Osteoblast (primary cell): ENCODE measurements around the gene GRM7. TPM values are rescaled to one million over a fixed set of nuclear protein-coding genes. Genes with fewer than 3 reads are reported as not detected.

Experiments
- DNase-seq: peaks from one replicate; pipeline ENCODE4 v3.0.0; 2011; ENCODE audit warnings: low spot score, mixed read lengths; ENCODE audit not compliant: insufficient read length; ENCODE audit errors: missing footprints
- H2AFZ ChIP-seq: 2 replicates; pipeline ENCODE4 v1.6.0; 2011; ENCODE audit warnings: mild to moderate bottlenecking, low read length
- H3K27ac ChIP-seq: 2 replicates; pipeline ENCODE4 v1.5.1; 2011; ENCODE audit warnings: mild to moderate bottlenecking, low read depth, low read length, moderate library complexity
- H3K27me3 ChIP-seq: 2 replicates; pipeline ENCODE4 v1.6.0; 2012; ENCODE audit warnings: mild to moderate bottlenecking, control low read depth, inconsistent platforms, low read length, moderate library complexity; ENCODE audit not compliant: insufficient read depth
- H3K36me3 ChIP-seq: 2 replicates; pipeline ENCODE4 v1.5.1; 2011; ENCODE audit warnings: mild to moderate bottlenecking, low read length, control low read depth, moderate library complexity; ENCODE audit not compliant: insufficient read depth
- H3K4me1 ChIP-seq: 2 replicates; pipeline ENCODE4 v1.5.1; 2011; ENCODE audit warnings: mild to moderate bottlenecking, low read length, control low read depth, moderate library complexity; ENCODE audit not compliant: insufficient read depth
- H3K4me2 ChIP-seq: 2 replicates; pipeline ENCODE4 v1.6.0; 2011; ENCODE audit warnings: mild to moderate bottlenecking, low read length; ENCODE audit not compliant: insufficient read depth
- H3K4me3 ChIP-seq: fragments of 200-600 bp; sonication (generic); 3 replicates; pipeline ENCODE4 v1.5.1; 2012; ENCODE audit warnings: mild to moderate bottlenecking, low read length, inconsistent platforms; ENCODE audit not compliant: insufficient read depth
- H3K79me2 ChIP-seq: 2 replicates; pipeline ENCODE4 v1.6.0; 2012; ENCODE audit warnings: mild to moderate bottlenecking, low read length, control low read depth, inconsistent platforms; ENCODE audit not compliant: insufficient read depth
- H3K9me3 ChIP-seq: 2 replicates; pipeline ENCODE4 v1.5.1; 2011; ENCODE audit warnings: low read depth, low read length, control low read depth
- H4K20me1 ChIP-seq: 2 replicates; pipeline ENCODE4 v1.6.0; 2012; ENCODE audit warnings: mild to moderate bottlenecking, low read length, control low read depth; ENCODE audit not compliant: insufficient read depth
- CTCF ChIP-seq: IDR thresholded peaks from 2 replicates; pipeline ENCODE4 v1.5.1; 2011; ENCODE audit warnings: mild to moderate bottlenecking, low read depth, low read length, moderate library complexity; ENCODE audit errors: extremely low read depth
- total RNA-seq: library from RNA; depleted of rRNA; stranded (reverse); fragments of >200 nt; gene quantifications from 2 replicates; pipeline ENCODE4 v1.2.3, GENCODE V29; 2012

Gene GRM7
- total RNA-seq, 1 donor: not detected

DNA sequence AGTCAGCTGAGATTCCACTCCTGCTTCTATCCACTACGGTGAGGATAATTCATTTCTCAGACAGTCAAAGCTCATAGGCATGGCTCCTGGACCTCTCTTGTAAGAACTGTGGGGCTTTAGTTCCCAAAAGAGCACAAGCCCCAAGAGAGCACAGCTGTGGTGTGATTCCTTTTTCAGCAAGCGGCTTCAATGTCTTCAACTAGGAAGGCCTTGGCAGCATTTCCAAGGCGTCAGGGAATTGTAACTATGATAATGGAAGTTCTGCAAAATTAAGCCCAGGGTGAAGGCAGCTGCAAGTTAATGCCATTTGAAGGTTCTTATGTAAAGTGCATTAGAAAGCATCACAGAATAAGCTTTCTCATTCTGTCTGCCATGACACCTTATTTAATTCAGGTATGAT, 657.1 kb downstream of the GRM7 start:
- no peaks in the 10 kb centered on the region for H3K4me1 ChIP-seq
- H4K20me1 ChIP-seq: no peaks in the 10 kb centered on the region
- H3K4me3 ChIP-seq: no peak overlapping the region
- TF ChIP-seq CTCF: no peak
- no peaks in the 10 kb centered on the region for H3K36me3 ChIP-seq
- DNase-seq: no peak
- no peaks in the 10 kb centered on the region for H3K79me2 ChIP-seq
- no peak overlapping the region for H2AFZ ChIP-seq
- H3K27me3 ChIP-seq: no peaks in the 10 kb centered on the region
- H3K4me2 ChIP-seq: no peak overlapping the region
- H3K27ac ChIP-seq: no peak overlapping the region
- H3K9me3 ChIP-seq: no peaks in the 10 kb centered on the region

- Histone ChIP-seq H3K36me3 (no peaks in the 10 kb centered on the region), H3K4me3 (no peak overlapping the region), H3K27ac (no peak overlapping the region), H2AFZ (no peak overlapping the region), H3K4me2 (no peak overlapping the region), H3K79me2 (no peaks in the 10 kb centered on the region), H3K9me3 (no peaks in the 10 kb centered on the region), H4K20me1 (no peaks in the 10 kb centered on the region), H3K27me3 (no peaks in the 10 kb centered on the region), H3K4me1 (no peaks in the 10 kb centered on the region)
- no peak for TF ChIP-seq CTCF
- no peak for DNase-seq
These were observed 657.5 kb downstream of the GRM7 start for GRCh38 chr3:7518456-7518855.

DNA sequence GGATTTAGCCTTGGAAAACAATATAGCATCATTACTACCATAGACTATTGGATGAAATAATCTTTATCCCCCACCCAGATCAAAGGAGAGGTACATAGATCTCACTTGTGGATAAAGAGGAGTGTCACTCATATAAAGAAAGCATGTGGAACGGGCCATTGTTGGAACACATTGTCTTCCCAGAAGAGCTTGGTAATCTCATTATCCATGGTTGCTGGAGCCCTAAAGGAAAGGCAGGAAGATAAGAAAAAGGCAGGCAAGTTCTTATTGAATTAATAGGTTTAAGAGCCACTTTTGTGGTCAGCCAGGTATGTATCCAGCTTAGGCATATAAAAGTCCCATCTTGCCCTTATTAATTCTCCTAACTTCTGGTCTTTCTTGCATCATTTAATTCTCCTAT, 659.1 kb downstream of the GRM7 start:
- Histone ChIP-seq H3K27ac (no peak overlapping the region), H3K4me1 (no peaks in the 10 kb centered on the region), H3K4me3 (no peak overlapping the region), H3K36me3 (no peaks in the 10 kb centered on the region), H3K27me3 (no peaks in the 10 kb centered on the region), H3K79me2 (no peaks in the 10 kb centered on the region), H4K20me1 (no peaks in the 10 kb centered on the region), H2AFZ (no peak overlapping the region), H3K9me3 (no peaks in the 10 kb centered on the region), H3K4me2 (no peak overlapping the region)
- TF ChIP-seq CTCF: no peak
- DNase-seq: no peak

DNA sequence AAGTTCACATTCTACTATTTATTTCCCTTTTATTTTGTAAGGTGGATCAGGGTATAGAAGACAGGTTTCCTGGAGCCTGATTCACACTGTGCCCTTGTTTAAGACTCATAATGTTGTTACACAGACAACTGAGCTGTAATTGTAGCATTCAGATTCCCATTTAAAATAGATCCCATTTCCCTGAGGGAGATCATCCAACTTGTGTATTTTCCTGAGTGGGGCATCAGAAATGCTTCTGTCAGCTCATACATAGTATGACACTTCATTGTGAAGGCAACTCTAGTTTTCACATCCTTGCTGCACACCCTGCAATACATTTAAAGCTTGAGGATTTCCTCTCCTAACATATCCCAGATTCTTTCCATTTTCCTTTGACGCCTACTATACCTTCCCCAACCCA, 659.7 kb downstream of the GRM7 start:
- Histone ChIP-seq H3K4me3 (no peak overlapping the region), H3K4me2 (no peak overlapping the region), H3K27me3 (no peaks in the 10 kb centered on the region), H3K36me3 (no peaks in the 10 kb centered on the region), H3K4me1 (no peaks in the 10 kb centered on the region), H3K9me3 (peaks cover under 1% of the 10 kb centered on the region), H3K27ac (no peak overlapping the region), H4K20me1 (no peaks in the 10 kb centered on the region), H2AFZ (no peak overlapping the region), H3K79me2 (no peaks in the 10 kb centered on the region)
- TF ChIP-seq CTCF: no peak
- DNase-seq: no peak
